COLO829 (cell line): Measurements from ENCODE around the gene GJA9.

Source experiments
- DNase-seq: peaks from one replicate; pipeline ENCODE4 v3.0.0; 2012; ENCODE audit warnings: low spot score

Gene GJA9

GRCh38 chr1:38831731-38832369 lies 49.5 kb downstream of the GJA9 start:
- DNase-seq: no peak

GRCh38 chr1:38829368-38829767 lies 52.0 kb downstream of the GJA9 start:
- no peak for DNase-seq

- no peak for DNase-seq
Observed at GRCh38 chr1:38827318-38827717, 54.1 kb downstream of the GJA9 start.

GRCh38 chr1:38826886-38827285 lies 54.5 kb downstream of the GJA9 start:
- DNase-seq: no peak

- no peak for DNase-seq
Observed at GRCh38 chr1:38826262-38826661, 55.1 kb downstream of the GJA9 start.
